Inferior parietal cortex (tissue), 1 donor: Measurements from ENCODE around the gene VAMP4.
"Not testable (repeated sequence)": the region's sequence is repeated elsewhere in the genome, so short reads cannot be mapped to it uniquely, and the experiment has no call there.

ENCODE experiments used
- DNase-seq: peaks from one replicate; pipeline ENCODE4 v3.0.0-alpha.2; 2016; ENCODE audit errors: extremely low spot score

VAMP4 gene

GRCh38 chr1:171751221-171751620 is 9.4 kb upstream of the VAMP4 start:
- DNase-seq, result no peak

GRCh38 chr1:171748651-171749050 is 6.8 kb upstream of the VAMP4 start:
- DNase-seq, result no peak

DNA sequence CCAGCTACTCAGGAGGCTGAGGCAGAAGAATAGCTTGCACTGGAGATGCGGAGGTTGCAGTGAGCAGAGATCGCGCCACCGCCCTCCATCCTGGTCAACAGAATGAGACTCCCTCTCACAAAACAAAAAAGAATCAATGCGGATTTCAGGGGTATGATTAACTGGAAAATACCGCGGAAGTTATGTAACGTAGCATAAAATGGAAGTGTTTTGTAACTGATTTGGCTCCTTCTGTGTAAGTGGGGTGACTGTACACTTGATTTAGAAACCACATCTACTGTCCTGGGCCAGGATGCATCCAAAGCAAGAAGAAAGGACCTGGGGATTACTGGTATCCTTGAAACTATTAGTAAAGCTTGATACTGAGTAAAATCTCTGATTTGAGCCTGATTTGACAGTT is 3.1 kb upstream of the VAMP4 start:
- no peak for DNase-seq

DNA sequence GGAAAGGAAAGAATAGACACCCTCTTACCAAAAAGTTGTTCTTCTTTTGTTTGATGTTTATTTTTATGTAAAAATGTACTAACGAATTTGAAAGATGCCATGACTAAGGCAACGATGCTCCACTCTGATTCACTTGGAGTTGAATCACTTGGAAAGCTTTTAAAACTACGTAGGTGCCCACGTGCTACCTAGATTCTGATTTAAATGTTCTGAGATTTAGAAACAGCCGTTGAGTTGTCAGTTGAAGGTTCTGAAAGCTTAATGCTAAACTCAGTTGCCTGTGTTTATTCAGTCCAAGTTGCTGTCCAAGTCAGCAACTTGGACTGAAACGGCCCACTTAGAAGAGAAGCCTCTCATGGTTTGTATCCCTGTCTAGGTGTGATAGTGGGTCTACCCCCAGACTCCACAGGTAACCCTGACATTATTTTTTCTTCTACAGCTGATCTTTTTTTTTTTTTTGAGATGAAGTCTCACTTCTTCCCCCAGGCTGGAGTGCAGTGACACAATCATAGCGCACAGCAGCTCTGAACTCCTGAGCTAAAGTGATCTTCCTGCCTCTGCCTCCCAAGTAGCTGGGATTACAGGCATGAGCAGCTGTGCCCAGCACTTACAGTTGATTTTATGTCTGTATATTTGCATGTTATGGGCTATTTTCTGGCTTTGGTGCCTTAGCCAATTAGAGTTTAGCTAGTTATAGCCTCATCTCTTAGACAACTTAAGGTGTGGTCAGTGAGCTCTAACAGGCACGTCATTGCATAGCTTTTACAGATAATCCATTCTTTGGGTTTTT is 1.4 kb upstream of the VAMP4 start:
- peak; percentile 60 for DNase-seq

GRCh38 chr1:171742577-171742922 is 685 bp upstream of the VAMP4 start:
- no peak for DNase-seq

DNA sequence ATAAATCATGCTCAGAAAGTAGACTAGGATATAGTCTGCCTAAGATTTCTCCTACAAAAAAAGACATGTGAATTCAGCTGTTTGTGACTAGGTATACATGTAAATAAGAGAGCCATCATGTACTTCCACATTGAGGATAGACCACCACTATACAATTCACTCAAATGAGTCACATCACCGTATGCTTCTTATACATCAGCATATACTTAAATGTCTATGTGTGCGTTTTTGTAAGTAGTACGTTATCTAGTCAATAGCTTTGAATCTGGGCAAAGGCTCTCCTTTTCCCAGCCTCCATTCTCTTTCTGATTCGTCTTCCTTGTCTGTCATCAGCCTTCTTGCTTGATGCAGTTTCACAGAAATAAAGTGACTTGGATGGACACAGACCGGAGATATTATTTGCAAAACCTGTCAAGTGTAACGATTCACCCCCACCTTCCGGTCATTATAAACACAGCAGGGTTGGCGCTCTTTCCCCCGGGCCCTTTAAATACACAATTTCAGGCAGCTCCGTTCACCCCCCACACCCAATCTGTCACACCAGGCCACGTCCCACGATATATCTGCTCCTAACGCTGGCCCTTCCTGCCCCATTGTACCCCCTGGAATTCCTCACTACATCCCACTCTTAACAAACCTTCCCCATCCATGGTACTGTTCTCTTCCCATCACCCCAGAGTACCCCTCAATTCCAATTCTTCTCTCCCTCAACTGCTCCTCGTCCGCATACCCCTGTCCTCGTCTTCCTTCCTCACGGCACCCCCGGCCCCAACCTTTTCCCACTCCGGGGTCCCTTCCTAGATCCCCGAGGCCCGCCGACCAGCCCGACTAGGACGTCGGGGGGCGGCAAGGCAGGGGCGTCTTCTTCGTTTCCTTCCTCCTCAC is 636 bp downstream of the VAMP4 start:
- DNase-seq, result peak; percentile 55

- DNase-seq, result no peak
Observed at GRCh38 chr1:171740356-171740863, 1.5 kb downstream of the VAMP4 start.

- DNase-seq, result no peak
Observed at GRCh38 chr1:171739656-171740055, 2.2 kb downstream of the VAMP4 start.

DNA sequence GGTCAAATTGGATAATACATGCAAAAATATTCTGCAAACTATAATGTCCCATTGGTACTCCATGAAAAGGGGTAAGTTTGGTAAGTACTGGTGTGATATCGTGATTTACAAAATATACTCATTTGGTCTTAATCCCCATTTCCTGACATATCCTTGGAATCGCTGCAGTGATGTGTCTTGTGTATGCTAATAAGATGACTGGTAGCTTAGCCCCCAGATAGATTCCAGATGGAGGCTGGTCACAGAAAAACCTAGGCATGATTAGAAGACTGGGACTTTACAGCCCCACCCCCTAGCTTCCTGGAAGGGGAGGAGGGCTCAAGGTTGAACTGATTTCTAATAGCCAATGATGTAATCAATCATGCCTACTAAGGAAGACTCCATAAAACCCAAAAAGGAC is 3.0 kb downstream of the VAMP4 start:
- DNase-seq, result no peak

DNA sequence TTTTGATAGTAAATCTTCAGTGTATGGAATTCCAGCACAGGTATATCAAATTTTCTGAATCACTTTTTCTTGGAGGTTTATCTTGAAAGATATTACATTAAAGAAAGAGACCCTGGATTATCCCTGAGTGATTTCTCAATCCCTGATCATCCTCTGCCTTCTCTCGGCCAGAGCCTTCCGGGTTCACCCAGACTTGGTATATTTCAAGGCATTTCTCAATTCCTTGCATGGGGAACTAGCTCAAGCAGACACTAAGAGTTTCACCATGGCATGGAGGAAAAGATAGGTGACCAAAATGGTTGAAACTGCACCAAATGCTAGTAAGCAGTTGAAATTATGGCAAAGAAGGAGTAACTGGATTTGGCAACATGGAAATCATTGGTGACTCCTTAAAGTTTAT is 5.7 kb downstream of the VAMP4 start:
- no peak for DNase-seq

DNA sequence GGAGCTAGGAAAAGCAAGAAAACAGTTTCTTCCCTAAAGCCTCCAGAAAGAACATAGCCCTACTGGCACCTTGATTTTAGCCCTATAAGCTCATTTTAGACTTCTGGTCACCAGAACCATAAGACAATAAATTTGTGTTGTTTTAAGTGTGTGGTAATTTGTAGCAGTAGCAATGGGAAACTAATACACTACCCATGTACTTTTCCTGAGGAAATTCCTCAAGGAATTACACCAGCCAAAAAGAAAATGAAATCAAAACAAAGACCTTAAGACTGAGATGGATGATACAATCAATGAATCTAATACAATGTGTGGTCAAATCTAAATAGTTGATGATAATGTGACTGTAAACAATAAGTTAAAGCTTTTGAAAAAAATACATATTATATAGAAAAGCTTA is 11.8 kb downstream of the VAMP4 start:
- no peak for DNase-seq

- DNase-seq, result no peak
Observed at GRCh38 chr1:171727778-171728177, 14.1 kb downstream of the VAMP4 start.

DNA sequence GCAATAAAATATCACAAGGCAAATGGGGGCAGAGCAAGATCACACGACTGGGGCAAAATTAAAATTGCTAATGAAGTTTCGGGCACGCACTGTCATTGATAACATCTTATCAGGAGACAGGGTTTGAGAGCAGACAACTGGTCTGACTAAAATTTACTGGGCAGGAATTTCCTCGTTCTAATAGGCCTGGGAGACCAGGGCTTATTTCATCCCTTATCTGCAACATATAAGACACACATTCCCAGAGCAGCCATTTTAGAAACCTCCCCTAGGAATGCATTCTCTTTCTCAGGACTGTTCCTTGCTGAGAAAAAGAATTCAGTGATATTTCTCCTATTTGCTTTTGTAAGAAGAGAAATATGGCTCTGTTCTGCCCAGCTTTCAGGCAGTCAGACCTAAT is 18.7 kb downstream of the VAMP4 start:
- not testable (repeated sequence) for DNase-seq

GRCh38 chr1:171718848-171719247 is 23.0 kb downstream of the VAMP4 start:
- DNase-seq, result no peak

DNA sequence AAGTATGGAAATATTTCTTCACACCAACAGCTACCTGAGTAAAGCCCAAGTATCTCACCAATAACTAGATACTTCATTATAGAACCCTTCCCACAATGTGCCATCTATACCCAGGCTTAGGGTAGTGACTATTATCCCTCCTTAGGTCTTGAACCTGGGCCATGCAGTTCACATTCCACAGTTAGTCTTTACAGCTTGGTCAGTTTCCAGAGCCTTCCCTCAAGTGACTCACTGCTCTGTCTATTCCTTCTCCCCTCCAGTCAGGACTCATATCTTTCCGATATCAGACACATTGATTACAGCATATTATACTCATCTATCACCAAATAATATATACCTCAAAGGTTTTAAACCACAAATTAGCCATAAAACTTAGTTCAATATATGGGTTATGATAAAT is 23.6 kb downstream of the VAMP4 start:
- no peak for DNase-seq

DNA sequence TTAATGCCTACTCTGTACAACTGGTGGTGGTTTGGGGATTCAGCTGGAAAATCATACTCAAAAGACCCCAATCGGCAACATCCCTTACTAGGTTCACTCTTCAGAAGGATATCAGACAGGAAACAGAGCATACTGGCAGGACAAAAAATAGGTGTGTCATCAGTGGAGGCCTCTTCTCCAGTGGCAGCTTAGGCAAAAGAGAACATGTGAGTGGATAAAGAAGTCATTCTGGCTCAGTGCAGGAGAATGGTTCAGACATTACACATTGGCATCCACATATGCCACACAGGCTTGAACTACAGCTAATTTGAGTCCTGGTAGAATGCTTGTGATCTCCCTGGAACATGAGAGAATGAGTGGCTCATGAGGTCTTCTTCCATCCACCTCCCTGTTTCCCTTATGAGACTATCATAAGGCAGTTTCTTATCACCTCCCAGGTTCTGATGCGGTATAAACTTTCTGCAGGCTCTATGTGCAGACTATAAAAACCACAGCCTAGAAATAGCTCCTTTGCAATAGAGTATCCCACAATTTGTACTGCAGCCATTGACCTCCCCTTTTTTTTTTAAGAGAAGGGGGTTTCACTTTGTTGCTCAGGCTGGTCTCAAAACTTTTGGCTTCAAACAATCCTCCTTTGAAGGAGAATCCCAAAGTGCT is 24.7 kb downstream of the VAMP4 start:
- DNase-seq, result no peak

DNA sequence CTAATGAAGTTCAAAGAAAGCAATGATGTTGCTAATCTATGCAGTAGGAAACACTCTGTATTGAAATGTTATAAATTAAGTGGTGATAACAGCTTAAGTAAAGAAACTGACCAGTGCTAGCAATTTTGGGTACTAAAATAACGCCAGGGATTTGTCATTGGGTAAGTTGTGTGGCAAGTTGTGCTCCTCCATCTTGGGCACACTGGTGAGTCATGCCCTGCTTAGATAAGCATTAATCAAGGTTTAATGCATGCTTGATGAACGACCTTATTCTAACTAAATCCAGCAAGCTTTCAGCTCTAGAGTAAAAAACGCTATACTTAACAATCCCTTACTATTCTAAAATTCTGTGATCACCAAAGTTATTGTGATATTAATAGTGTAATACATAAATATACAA is 25.2 kb downstream of the VAMP4 start:
- DNase-seq, result no peak

DNA sequence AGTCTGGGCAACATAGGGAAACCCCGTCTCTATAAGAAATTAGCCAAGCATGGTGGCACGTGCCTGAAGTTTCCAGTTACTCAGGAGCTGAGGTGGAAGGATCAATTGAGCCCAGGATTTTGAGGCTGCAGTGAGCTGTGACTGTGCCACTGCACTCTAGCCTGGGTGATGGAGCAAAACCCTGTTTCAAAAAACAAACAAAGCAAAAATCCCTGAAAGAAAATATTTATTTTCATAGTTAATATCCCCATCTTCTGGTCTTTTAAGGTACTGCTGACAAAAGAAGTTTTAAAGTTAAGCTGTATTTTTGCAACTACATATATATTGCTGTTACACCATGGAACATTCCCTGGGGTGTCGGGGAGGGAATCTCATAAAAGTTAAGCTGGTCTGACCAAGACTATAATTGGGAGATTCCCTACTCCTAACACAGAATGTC is 26.0 kb downstream of the VAMP4 start:
- DNase-seq, result peak; percentile 28

GRCh38 chr1:171712341-171712740 is 29.5 kb downstream of the VAMP4 start:
- DNase-seq, result no peak

- no peak for DNase-seq
Observed at GRCh38 chr1:171711643-171712042, 30.2 kb downstream of the VAMP4 start.

DNA sequence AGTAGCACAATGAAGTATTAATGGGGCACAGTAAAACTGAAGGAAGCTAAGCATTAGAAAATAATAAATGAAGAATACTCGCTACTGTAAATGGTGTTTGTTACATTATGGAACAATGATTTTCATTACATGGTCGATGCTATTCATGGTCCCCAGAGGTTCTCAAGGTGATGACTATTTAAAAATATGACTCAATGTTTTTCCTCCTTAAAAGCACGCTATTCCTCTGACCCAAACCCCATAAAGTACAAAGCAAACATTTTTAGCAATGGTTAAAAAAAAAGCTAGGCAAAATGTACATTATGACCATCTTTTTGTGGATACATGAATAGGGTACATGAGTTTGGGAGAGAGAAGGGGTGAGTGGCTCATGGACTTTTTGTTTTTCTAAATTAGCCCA is 34.3 kb downstream of the VAMP4 start:
- no peak for DNase-seq

DNA sequence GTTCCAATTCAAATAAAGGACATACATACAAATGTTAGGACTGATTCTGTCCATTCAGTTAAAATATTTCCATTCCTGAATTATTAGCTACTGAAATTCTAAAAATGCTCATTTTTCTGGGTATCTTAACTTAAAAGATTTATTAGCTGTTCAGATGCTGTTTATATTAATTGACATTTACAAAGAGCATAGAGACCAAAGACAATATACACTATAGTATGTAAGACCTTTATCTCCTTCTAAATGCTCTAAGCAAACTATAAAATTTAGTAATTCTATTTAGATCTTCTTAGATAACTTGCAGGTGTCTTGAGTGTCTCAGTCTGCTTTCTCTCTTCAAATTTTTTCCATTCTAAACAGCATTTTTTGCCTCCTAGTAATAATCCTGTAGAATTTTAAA is 39.3 kb downstream of the VAMP4 start:
- DNase-seq, result no peak
